Measurements from ENCODE around the gene MYF6.

GRCh38 chr12:80711866-80712265 is 4.4 kb downstream of the MYF6 start:
- TF ChIP-seq POLR2A (IDR thresholded peaks at IDR 0.05): no peak
- TF ChIP-seq, protein P1, sequence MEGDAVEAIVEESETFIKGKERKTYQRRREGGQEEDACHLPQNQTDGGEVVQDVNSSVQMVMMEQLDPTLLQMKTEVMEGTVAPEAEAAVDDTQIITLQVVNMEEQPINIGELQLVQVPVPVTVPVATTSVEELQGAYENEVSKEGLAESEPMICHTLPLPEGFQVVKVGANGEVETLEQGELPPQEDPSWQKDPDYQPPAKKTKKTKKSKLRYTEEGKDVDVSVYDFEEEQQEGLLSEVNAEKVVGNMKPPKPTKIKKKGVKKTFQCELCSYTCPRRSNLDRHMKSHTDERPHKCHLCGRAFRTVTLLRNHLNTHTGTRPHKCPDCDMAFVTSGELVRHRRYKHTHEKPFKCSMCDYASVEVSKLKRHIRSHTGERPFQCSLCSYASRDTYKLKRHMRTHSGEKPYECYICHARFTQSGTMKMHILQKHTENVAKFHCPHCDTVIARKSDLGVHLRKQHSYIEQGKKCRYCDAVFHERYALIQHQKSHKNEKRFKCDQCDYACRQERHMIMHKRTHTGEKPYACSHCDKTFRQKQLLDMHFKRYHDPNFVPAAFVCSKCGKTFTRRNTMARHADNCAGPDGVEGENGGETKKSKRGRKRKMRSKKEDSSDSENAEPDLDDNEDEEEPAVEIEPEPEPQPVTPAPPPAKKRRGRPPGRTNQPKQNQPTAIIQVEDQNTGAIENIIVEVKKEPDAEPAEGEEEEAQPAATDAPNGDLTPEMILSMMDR (IDR thresholded peaks at IDR 0.05): no peak

Measured in esophagus squamous epithelium (tissue), 4 donors.